ENCODE measurements around the gene CAP2. TPM values are rescaled to one million over a fixed set of nuclear protein-coding genes. Genes with fewer than 3 reads are reported as not detected.
"Not testable (repeated sequence)": the region's sequence is repeated elsewhere in the genome, so short reads cannot be mapped to it uniquely, and the experiment has no call there.

The CAP2 gene
- total RNA-seq, 1 donor from 2014 or later: 21.8 TPM

DNA sequence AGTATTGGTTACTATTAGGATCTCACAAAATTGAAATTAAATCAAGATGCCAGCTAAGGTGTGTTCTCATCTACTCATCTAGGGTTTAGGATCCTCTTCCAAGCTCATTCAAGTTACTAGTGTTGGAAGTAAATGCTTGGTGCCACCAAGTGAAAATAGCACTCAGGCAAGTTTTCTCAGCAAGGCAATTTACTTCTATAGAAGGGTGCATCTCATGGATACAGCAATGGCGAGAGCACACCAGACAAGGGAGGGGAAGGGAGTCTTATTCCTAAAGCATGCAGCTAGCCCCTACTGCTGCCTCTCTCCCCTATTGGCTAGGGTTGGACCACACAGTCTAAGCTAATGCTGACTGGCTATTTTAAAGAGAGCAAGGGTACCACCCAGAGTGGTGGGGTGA lies 183.7 kb downstream of the CAP2 start:
- Mint-ChIP-seq H3K36me3 (ENCODE audit: low read depth) (peaks cover 11% of the 10 kb centered on the region), H3K27me3 (ENCODE audit: low read depth) (no peaks in the 10 kb centered on the region), H3K9me3 (peaks cover 19% of the 10 kb centered on the region), H3K27ac (ENCODE audit: unreplicated experiment) (no peak overlapping the region), H3K4me3 (no peak overlapping the region), H3K4me1 (no peaks in the 10 kb centered on the region)
- no peak for DNase-seq (ENCODE audit: low read depth, low spot score)
- TF ChIP-seq CTCF (conservative IDR thresholded peaks at IDR 0.05): no peak

DNA sequence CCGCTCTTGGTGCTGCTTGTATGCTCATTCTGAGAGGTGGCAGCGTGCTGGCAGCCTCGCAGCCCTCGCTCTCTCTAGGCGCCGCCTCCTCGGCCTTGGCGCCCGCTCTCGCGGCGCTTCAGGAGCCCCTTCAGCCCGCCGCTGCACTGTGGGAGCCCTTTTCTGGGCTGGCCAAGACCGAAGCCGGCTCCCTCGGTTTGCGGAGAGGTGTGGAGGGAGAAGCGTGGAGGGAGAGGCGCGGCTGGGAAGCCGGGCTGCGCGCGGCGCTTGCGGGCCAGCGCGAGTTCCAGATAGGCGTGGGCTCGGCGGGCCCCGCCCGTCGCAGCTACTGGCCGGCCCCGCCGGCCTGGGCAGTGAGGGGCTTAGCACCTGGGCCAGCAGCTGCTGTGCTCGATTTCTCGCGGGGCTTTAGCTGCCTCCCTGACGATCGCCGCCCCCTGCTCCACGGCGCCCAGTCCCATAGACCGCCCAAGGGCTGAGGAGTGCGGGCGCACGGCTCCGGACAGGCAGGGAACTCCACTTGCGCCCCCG lies 187.2 kb downstream of the CAP2 start:
- H3K27me3 Mint-ChIP-seq (ENCODE audit: low read depth): no peaks in the 10 kb centered on the region

GRCh38 chr6:17581282-17581681 lies 187.9 kb downstream of the CAP2 start:
- not testable (repeated sequence) for H3K36me3 Mint-ChIP-seq (ENCODE audit: low read depth); DNase-seq (ENCODE audit: low read depth, low spot score); H3K4me3 Mint-ChIP-seq; H3K27me3 Mint-ChIP-seq (ENCODE audit: low read depth); H3K4me1 Mint-ChIP-seq; H3K27ac Mint-ChIP-seq (ENCODE audit: unreplicated experiment)
- peaks cover 13% of the 10 kb centered on the region for H3K9me3 Mint-ChIP-seq

More for the DNA sequence above, 187.2 kb downstream of the CAP2 start:
- H3K4me3 Mint-ChIP-seq: peak overlapping the region; percentile 32
- no peak for TF ChIP-seq CTCF (conservative IDR thresholded peaks at IDR 0.05)
- H3K4me1 Mint-ChIP-seq: peaks cover 4% of the 10 kb centered on the region
- peak; percentile 11 for DNase-seq (ENCODE audit: low read depth, low spot score)
- H3K36me3 Mint-ChIP-seq (ENCODE audit: low read depth): peaks cover 9% of the 10 kb centered on the region
- H3K27ac Mint-ChIP-seq (ENCODE audit: unreplicated experiment): no peak overlapping the region
- peaks cover 13% of the 10 kb centered on the region for H3K9me3 Mint-ChIP-seq

DNA sequence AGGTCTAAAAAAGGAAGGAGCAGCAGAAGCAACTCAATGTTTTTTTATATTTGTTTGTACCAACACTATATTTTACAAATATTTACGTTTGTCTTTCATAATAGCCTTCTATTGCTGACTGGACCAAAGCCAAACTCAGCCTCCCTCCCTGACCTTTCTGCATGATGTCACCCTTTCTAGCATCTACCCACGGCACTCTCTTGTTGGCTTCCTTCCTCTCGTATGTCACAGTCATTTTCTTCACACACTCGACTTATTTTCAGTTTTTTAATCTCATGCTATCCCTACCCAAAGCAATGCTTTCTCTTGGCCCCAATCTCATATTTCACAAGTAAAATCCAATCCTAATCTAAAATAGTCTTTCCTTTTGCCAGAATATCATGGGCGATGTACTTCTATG lies 190.4 kb downstream of the CAP2 start:
- Mint-ChIP-seq H3K9me3 (peaks cover 5% of the 10 kb centered on the region), H3K4me1 (peaks cover 4% of the 10 kb centered on the region), H3K27ac (ENCODE audit: unreplicated experiment) (no peak overlapping the region), H3K4me3 (peak overlapping the region; percentile 9), H3K36me3 (ENCODE audit: low read depth) (no peaks in the 10 kb centered on the region), H3K27me3 (ENCODE audit: low read depth) (no peaks in the 10 kb centered on the region)
- no peak for DNase-seq (ENCODE audit: low read depth, low spot score)
- TF ChIP-seq CTCF (conservative IDR thresholded peaks at IDR 0.05): no peak

GRCh38 chr6:17584241-17584803 lies 190.9 kb downstream of the CAP2 start:
- TF ChIP-seq CTCF (conservative IDR thresholded peaks at IDR 0.05): peak; percentile 92
- no peaks in the 10 kb centered on the region for H3K36me3 Mint-ChIP-seq (ENCODE audit: low read depth)
- peak overlapping the region; percentile 9 for H3K4me3 Mint-ChIP-seq
- no peak overlapping the region for H3K27ac Mint-ChIP-seq (ENCODE audit: unreplicated experiment)
- no peaks in the 10 kb centered on the region for H3K27me3 Mint-ChIP-seq (ENCODE audit: low read depth)
- peaks cover 4% of the 10 kb centered on the region for H3K4me1 Mint-ChIP-seq
- DNase-seq (ENCODE audit: low read depth, low spot score): peak; percentile 23
- H3K9me3 Mint-ChIP-seq: peaks cover 5% of the 10 kb centered on the region

- Mint-ChIP-seq H3K27me3 (ENCODE audit: low read depth) (no peaks in the 10 kb centered on the region), H3K36me3 (ENCODE audit: low read depth) (no peaks in the 10 kb centered on the region), H3K4me3 (no peak overlapping the region), H3K27ac (ENCODE audit: unreplicated experiment) (no peak overlapping the region), H3K4me1 (peaks cover 4% of the 10 kb centered on the region), H3K9me3 (peaks cover 4% of the 10 kb centered on the region)
- peak; percentile 27 for TF ChIP-seq CTCF (conservative IDR thresholded peaks at IDR 0.05)
- no peak for DNase-seq (ENCODE audit: low read depth, low spot score)
These were observed 192.5 kb downstream of the CAP2 start for GRCh38 chr6:17585766-17586490.

GRCh38 chr6:17586623-17587022 lies 193.2 kb downstream of the CAP2 start:
- H3K4me3 Mint-ChIP-seq; H3K27ac Mint-ChIP-seq (ENCODE audit: unreplicated experiment); H3K4me1 Mint-ChIP-seq; H3K27me3 Mint-ChIP-seq (ENCODE audit: low read depth); H3K9me3 Mint-ChIP-seq; DNase-seq (ENCODE audit: low read depth, low spot score); H3K36me3 Mint-ChIP-seq (ENCODE audit: low read depth): not testable (repeated sequence)

All from neural crest cell (in vitro differentiated cells).